GM10266 (cell line): ENCODE results near the gene GDE1.

Source experiments
- DNase-seq: peaks from one replicate; pipeline ENCODE4 v3.0.0; 2012; ENCODE audit errors: extremely low spot score
- TF ChIP-seq, protein P1 (sequence below): IDR thresholded peaks from 2 replicates; pipeline ENCODE4 v1.5.1; 2012; ENCODE audit warnings: mild to moderate bottlenecking, low read depth; ENCODE audit not compliant: control insufficient read depth, insufficient read depth; ENCODE audit errors: missing control alignments

Gene GDE1

DNA sequence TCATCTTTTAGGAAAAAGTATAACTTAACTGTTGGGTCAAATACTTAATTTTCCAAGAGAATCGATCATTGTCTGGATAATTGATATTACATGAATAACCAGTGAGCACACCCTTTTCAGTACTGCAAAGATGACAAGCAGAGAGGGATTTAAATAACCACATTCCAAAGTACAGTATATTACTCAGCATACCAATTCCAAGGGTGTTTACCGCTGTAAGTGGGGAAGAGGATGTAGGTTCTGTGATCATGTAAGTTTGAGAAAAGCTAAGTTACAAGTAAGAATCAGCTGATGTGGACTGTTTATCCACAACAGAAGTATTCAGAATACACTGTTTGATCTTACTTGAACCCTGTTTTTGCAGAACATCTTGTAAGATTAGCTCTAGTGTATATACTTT lies 6.1 kb downstream of the GDE1 start:
- DNase-seq, result no peak
- TF ChIP-seq, protein P1, sequence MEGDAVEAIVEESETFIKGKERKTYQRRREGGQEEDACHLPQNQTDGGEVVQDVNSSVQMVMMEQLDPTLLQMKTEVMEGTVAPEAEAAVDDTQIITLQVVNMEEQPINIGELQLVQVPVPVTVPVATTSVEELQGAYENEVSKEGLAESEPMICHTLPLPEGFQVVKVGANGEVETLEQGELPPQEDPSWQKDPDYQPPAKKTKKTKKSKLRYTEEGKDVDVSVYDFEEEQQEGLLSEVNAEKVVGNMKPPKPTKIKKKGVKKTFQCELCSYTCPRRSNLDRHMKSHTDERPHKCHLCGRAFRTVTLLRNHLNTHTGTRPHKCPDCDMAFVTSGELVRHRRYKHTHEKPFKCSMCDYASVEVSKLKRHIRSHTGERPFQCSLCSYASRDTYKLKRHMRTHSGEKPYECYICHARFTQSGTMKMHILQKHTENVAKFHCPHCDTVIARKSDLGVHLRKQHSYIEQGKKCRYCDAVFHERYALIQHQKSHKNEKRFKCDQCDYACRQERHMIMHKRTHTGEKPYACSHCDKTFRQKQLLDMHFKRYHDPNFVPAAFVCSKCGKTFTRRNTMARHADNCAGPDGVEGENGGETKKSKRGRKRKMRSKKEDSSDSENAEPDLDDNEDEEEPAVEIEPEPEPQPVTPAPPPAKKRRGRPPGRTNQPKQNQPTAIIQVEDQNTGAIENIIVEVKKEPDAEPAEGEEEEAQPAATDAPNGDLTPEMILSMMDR, result no peak

DNA sequence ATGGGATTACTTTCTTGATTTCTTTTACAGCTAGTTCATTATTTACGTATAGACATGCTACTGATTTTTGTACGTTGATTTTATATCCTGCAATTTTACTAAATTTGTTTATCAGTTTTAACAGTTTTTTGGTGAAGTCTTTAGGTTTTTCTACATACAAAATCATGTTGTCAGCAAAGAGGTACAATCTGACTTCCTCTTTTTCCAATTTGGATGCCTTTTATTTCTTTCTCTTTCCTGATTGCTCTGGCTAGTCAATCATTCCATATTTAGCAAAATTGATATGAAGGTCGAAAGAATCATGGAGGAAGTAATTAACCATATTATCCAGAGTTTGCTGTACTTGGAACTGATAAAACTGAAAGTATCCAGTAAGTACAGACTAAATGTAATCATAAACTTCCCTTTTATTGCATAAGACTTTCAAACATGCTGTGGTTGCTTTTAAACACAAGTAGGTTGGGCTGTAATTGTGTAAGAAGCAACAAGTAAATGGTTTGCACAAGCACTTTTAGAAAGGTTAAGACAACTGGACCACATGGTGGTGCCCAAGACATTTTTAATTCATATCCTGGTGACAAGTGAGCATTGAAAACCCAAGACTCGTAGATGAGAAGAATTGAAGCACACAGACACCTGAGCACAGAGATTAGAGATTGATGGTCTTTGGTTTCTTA lies 8.4 kb downstream of the GDE1 start:
- no peak for DNase-seq
- TF ChIP-seq, protein P1, result no peak

DNA sequence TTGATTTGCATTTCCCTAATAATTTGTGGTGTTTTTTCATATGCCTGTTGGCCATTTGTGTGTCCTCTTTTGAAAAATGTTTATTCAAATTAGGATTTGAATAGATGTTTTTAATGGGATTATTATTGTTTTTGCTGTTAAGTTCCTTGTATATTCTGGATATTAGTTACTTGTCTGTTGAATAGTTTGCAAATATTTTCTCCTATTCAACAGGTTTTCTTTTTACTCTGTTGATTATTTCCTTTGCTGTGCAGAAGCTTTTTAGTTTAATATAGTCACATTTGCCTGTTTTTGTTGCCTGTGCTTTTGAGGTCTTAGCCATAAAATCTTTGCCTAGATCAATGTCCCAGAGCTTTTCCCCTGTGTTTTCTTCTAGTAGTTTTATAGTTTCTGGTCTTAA lies 9.6 kb downstream of the GDE1 start:
- no peak for DNase-seq
- TF ChIP-seq, protein P1, result no peak

DNA sequence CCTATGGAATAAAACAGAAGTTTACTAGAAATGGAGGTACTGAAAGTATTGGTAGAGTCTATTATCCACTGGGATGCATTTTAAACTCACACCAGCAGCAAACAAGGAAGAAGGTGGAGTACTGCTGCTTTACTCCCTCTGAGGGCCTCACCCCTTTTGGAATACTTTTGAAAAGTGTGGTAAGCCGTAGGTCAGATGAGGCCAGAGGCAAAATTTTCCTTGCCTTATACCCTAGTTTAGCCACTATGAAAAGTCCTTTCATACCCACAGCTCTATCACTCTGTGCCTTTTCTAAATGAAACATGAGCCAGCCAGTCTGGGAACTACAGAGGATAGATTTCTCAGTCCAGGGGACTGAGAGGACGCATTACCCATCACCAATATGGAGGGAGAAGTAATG lies 14.0 kb downstream of the GDE1 start:
- TF ChIP-seq, protein P1, result no peak
- DNase-seq, result no peak

DNA sequence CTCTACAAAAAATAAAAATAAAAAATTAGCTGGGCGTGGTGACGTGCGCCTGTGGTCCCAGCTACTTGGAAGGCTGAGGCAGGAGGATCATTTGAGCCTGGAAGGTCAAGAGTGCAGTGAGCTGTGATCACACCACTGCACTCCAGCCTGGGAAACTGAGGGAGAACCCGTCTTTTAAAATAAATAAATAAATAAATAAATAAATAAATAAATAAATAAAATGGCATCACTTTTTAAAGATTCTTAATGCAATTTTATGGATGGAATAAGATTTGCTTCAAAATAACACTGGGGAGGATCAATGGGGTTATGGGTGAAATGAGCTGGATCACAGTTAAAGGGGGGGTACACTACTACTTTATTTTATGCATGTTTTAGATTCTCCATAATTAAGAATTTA lies 14.9 kb downstream of the GDE1 start:
- TF ChIP-seq, protein P1, result no peak
- DNase-seq, result no peak

DNA sequence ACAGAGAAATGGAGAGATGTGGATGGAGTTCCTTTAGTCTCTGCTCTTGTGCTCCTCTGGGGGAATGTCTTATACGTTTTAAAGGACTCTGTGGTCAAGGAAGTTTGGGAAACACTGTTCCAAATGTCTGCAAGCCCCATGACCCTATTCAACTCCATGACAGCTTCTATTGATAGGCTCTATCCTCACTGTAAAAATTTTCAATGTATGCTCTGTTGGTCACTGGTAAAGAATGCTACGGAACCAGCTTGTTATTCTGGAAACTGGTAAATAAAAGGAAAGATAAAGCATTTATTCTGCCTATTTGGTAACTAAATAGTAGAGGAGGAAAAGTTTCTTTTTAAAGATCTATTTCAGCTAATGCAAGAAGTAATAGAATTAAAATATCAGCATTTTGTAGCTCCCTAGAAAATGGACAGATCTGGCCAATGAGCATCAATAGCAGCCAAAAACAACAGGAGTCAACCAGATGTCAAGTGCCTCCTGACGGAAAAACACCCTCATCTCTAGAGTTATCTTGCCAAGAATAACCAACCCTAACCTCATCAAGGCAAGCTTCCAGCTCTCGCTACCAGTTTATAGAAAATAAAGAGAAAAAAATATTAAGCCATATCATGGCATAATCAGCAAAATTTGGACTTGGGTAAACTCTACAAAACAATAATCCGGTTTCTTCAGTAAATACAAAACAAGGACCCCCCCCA lies 16.1 kb downstream of the GDE1 start:
- no peak for DNase-seq

More for the DNA sequence above, 16.1 kb downstream of the GDE1 start:
- TF ChIP-seq, protein P1, result no peak
